ENCODE measurements around the gene SLC25A6.
"Not testable (repeated sequence)": the region's sequence is repeated elsewhere in the genome, so short reads cannot be mapped to it uniquely, and the experiment has no call there.

- TF ChIP-seq POLR2A (IDR thresholded peaks at IDR 0.05); CTCF (IDR thresholded peaks at IDR 0.05); POLR2AphosphoS5 (IDR thresholded peaks at IDR 0.05; ENCODE audit: insufficient read depth in 1 of 2, low read depth in 1 of 2): not testable (repeated sequence)
These were observed 34.4 kb upstream of the SLC25A6 start for GRCh38 chrX:1426321-1426720.
